ENCODE measurements around the gene STK16.
"Not testable (repeated sequence)": the region's sequence is repeated elsewhere in the genome, so short reads cannot be mapped to it uniquely, and the experiment has no call there.

Gene STK16

DNA sequence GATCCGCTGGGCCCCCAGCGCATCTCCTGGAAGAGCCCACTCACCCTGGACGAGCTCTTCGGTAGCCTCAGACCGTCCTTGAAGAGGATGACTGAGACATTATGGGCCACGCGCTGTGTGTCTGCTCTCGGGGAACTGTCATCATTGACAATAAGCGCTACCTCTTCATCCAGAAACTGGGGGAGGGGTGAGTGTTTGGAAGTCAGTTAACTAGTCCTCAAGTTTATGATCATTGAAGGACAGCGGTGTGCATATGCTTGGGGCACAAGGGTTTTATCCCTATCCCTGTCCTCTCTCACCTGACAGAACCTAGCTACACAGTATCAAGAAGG lies 586 bp downstream of the STK16 start:
- DNase-seq (ENCODE audit: low read depth) = no peak

DNA sequence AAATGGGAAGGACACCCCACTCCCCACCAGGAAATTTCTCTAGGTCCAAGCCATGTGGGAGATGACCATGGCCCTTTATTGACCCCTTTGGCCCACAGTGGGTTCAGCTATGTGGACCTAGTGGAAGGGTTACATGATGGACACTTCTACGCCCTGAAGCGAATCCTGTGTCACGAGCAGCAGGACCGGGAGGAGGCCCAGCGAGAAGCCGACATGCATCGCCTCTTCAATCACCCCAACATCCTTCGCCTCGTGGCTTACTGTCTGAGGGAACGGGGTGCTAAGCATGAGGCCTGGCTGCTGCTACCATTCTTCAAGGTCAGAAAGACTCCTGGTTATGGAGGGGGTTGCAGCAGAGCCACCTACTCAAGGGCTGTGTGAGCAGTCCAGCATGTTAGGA lies 1.3 kb downstream of the STK16 start:
- DNase-seq (ENCODE audit: low read depth) = no peak

DNA sequence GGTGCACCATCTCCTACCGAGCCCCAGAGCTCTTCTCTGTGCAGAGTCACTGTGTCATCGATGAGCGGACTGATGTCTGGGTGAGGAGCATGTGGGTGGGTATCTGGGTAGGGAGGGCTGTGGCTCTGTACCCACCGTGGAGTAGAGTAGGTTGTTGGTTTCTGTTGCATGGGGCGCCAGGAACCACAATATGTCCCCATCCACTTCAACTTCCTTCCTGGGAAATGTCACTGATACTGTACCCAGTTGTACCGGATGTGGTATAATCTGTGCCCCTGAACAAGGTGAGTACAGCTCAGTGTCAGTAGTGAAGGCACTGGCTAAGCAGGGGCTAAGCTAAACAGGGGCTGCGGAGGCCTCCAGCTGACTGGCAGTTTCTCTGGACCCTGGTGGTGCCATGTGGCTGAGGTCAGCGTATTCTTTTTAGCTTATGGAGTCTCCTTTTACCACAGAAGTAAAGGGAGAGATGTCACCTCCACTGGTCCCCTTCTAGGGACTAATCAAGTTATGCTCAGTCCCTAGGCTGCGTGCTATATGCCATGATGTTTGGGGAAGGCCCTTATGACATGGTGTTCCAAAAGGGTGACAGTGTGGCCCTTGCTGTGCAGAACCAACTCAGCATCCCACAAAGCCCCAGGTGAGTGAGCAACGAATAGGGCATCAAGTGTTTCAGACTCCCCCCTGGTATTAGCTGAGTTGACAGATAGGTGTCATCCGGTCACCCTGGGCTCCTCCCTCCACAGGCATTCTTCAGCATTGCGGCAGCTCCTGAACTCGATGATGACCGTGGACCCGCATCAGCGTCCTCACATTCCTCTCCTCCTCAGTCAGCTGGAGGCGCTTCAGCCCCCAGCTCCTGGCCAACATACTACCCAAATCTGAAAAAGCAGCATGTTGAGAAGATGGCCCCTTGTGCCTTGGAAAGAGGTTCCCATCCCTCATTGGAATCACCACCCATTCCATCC lies 2.7 kb downstream of the STK16 start:
- no peak for DNase-seq (ENCODE audit: low read depth)

DNA sequence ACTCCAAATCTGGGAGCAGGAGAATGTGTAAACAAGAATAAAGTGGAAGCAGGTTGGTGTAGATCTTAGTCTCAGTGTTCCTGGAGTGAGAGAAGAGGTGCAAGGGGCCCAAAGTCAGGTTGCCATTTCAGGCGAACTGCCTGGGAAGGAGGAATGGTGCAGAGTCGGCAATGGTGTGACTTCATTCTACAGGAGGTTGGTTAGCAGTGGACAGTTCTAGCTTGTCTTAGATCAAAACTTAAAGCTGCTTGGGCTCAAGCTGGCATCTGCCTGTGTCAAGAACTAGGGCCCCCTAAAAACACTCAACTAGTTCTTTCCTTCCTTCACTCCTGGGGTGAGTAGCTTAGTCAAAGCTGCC lies 3.5 kb downstream of the STK16 start:
- no peak for DNase-seq (ENCODE audit: low read depth)

DNA sequence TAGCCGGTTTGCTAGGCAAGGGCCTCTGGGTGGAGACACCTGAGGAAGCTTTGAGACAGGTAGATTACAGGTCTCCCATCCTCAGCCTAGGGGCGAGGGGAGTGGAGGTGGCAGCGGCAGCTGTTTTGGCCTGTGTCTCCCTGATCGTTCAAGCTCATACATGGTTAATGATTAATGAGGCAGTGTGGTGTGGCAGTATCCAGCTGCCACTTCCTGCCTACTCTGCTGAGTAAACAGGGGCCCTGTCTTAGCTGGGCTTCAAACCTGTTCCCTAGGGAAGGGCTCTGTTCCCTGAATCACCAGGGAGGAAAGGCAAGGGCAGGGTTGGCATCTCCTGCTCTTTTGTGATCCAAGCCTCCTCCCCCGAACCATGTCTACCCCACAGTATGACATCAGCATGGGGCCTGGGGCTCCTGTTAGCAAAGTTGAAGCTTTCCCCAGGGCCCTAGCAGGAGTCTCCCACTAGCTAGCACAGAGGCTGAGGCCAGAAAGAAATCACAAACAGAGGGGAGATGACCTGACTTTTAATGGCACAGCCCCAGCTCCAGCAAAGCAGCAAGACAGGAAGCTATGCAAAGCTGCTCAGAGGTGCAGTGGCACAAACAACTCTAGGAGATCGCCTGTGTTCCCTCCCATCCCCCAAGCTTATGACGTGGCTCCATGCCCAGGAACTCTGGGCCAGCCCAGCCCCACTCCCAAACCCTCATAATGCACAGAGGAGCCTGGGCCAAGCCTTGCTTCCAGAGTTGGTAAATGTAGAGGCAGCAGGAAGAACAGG lies 4.1 kb downstream of the STK16 start:
- no peak for DNase-seq (ENCODE audit: low read depth)

DNA sequence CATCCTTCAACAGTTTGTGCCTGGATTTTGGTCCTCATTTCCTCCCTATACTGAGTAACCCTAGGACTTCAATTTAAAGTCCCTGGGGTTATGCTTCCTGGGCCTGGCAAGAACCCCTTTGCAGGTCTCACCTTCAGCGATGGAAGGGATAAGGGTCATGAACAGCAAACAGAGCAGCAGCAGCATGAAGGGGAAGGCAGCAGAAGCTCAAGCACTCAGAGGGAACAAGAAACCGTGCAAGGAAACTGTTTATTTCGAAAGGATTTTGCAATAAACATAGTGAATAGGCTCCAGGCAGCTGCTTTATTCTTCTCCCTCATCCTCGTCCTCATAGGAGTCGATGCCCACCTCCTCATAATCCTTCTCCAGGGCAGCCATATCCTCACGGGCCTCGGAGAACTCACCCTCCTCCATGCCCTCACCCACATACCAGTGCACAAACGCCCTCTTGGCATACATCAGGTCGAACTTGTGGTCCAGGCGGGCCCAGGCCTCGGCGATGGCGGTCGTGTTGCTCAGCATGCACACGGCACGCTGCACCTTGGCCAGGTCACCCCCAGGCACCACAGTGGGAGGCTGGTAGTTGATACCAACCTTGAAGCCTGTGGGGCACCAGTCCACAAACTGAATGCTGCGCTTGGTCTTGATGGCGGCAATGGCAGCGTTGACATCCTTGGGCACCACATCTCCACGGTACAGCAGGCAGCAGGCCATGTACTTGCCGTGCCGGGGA lies 4.9 kb downstream of the STK16 start:
- no peak for DNase-seq (ENCODE audit: low read depth)

DNA sequence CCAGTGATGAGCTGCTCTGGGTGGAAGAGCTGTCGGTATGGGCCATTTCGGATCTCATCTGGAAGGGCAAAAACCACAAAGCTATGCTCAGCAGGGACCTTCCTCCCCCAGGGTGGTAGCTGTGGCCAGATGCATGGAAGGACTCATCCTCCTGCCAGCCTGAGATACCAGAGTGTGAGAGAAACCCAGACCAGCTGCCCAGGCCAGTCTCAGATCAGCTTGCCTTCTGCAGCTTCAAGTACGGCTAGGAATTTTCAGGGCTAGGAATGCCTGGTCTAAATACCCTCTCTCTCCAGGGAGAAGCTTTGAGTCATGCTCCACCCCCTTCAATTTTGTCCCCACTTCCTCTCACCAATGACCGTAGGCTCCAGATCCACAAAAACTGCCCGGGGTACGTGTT lies 6.4 kb downstream of the STK16 start:
- no peak for DNase-seq (ENCODE audit: low read depth)

DNA sequence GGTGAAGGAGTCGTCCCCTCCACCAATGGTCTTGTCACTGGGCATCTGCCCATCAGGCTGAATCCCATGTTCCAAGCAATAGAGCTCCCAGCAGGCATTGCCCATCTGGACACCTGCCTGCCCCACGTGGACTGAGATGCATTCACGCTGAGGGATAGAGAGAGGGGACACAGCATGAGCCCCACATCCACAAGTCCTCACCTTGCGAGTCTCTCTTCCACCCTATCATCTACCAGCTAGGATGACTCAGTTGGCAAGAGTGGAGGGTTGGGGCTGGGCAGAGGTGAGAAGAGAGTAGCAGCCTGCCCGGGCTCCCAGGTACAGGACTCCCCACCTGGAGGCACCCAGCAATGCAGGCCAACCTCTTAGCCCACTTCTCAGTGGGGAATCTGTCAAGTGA lies 6.8 kb downstream of the STK16 start:
- no peak for DNase-seq (ENCODE audit: low read depth)

DNA sequence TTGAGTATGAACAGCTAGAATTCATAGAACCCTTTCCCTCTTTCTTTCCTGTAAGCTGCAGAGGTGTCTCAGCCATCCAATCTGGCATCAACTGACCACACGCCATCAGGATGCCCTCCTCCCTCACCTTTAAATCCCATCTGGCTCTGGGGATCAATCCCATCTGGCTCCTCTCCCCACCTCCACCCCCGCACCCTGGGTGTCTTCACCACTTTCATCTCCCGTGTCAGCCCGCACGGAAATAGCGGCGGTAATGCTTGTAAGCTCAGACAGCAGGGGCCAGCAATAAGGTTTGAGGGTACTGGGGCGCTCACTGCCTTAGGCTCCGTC lies 7.3 kb downstream of the STK16 start:
- no peak for DNase-seq (ENCODE audit: low read depth)

DNA sequence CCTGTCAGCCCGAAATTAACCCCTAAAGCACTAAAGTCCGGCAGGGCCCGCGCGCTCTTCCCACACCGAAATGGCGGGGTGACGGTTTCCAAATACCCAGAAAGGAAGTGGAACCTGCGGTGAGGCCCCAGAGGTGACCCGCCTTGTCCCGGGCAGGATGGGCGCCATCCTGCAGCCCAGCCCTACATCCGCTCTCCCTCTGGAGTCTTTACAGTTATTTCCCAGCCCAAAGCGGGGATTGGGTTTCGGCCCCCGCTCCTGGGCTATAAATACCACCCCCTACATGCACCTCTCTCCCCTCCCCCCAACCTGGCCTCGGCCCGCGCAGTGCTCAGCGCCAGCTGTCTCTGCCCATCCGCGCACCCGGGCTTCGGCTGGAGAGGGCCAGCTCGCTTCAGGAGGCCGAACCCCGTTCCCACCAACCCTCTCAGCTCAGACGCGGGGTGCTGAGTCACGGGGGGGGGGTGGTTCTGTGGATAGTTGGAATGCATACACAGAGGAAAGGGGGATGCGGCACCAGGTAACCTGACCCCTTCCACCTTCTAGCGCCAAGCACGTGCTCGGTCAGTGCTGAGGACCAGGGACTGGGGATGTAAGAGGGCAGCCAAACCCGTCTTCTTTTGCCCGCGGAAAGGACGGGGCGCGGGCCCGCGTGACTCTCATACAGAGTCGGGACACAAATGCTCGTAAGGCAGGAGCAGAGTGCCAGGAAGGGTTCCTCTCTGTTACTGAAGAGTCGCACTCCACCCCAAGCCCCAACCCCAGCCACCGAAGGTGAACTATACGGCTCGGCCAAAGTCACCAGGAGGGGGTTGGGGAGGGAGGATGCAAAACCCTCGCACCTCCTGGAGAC lies 7.8 kb downstream of the STK16 start, which contains the start of gene TUBA4B:
TSS of gene TUBA4B (plus strand) at position 344 of the 853 bp plus-strand sequence. CDS start at position 509, 165 bp downstream.
- DNase-seq (ENCODE audit: low read depth) = no peak

DNA sequence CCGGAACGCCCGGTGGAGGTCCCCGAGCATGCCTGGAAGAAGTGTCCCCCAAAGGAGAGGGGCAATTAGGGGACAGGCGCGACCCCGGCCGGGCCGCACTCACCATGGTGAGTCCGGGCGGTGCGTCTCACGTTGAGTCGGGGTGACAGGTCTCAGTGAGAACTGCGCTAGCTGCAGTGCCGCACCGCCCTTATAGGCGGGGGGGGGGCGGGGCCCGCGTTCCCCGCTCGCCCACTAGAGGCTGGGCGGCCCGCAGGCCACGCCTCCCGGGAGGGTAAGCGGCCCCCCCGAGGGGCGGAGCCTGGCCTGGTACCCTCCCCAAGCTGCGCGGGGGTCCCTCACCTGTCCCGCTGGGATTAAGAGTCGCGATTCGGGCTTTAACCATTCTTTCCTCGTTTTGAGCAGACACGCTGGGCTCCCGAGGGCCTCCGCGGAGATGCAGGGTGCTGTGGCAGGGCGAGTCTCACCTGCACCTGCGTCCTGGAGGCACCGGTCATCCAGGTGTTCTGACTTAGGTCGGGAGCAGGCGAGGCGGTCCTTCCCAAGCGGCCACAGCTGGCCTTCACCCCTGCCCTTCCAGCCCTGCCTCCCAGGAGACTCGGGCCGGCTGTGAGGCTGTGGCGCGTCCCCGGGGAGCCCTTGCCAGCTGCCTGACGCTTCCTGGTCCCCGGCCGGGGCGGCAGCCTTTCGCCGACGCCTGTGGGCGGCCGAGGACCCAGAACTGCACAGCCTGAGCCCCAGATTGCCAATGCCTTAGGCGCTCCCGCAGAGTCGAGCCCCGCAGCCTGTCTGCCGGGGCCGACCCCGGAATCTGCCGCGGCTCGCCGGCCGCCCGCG lies 8.7 kb downstream of the STK16 start, which contains the start of gene TUBA4A:
TSS of gene TUBA4A (minus strand) at position 166 of the 837 bp plus-strand sequence. CDS start at position 106, 60 bp downstream.
- no peak for DNase-seq (ENCODE audit: low read depth)

DNA sequence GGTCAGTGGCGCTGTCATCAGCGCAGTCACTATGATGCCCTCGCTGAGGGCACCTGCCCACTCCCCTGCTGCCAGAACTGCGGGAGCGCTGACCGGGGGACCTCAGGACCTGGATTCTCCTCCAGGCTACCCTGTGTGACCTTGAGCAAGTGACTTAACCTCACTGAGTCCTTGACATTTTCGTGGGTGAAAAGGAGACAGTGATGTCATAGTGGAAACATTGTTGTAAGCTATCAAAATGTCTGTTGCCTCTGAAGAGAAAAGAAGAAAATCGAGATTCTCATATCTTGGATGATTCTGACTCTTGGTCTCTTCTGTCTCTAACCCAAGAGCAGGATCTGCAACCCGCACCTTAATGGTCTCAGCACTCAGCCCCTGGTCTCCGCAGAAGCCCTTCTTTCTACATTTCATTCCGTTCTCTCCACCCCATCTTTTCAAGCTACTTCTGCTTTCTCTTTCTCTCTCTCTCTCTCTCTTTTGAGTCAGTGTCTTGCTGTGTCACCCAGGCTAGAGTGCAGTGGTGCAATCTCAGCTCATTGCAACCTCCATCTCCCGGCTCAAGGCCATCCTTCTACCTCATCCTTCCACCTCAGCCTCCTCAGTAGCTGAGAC lies 9.4 kb downstream of the STK16 start:
- DNase-seq (ENCODE audit: low read depth) = no peak

DNA sequence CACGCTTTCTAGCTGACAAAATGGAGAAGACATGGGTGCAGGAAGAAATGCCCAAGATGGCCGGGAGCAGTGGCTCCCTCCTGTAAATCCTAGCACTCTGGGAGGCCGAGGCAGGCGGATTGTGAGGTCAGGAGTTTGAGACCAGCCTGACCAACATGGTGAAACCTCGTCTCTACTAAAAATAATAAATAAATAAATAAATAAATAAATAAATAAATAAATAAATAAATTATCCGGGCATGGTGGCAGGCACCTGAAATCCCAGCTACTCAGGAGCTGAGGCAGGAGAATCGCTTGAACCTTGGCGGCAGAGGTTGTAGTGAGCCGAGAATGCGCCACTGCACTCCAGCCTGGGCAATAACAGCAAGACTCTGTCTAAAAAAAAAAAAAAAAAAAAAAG lies 13.7 kb downstream of the STK16 start:
- DNase-seq (ENCODE audit: low read depth) = not testable (repeated sequence)

DNA sequence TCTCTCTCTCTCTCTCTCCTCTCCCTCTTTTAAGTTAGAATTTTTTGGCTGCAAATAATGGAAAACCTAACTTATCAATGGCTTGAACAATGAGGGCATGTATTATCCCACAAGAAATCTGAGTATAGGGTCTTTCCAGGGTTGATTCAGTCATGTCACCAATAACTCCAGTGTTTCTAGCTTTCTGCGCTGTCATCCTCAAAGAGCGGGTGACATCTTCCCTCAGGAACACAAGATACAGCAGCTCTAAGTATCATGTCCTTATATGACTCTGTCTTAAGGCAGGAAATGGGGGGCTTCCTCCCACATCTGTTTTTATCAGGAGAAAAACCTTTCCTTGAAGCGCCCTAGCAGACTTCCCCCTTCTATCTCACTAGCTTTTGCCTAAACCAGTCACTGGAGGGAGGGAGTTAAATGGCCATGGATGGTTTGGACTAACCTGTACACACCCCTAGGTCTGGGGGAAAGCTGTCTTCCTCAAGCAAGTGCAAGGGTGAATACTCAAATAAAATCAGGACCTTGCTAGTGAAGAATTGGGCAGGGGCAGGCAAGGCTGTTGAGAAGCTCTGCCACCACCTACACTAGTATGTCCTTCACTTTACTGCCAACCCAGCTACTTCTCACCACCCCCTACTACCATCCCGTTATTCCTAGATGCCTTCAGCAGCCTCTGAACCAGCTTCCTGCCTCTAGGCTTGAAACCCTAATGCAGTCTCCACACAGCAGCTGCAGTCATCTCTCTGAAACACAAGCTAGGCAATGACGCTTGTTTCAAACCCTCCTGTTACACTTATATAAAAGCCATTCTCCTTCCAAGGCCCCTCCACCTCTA lies 16.0 kb downstream of the STK16 start:
- no peak for DNase-seq (ENCODE audit: low read depth)

DNA sequence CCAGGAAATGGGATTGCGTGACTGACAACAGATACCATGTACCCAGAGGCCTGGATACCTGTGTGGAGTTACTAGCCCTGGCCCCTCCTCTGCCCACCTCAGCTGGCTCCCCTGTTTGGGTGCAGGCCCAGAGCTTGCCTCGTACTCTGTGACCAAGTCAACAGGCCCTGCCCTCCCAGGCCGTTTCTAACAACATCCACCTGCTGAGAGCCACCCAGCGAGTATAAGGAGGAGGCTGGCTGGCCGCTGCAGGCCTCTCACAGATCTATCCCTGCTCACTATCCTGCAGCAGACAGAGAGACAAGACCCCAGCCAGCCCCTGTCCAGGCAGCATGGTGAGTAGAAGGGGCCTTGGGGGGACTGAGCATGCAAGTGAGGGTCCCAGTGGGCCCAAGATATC lies 21.0 kb downstream of the STK16 start:
- no peak for DNase-seq (ENCODE audit: low read depth)

DNA sequence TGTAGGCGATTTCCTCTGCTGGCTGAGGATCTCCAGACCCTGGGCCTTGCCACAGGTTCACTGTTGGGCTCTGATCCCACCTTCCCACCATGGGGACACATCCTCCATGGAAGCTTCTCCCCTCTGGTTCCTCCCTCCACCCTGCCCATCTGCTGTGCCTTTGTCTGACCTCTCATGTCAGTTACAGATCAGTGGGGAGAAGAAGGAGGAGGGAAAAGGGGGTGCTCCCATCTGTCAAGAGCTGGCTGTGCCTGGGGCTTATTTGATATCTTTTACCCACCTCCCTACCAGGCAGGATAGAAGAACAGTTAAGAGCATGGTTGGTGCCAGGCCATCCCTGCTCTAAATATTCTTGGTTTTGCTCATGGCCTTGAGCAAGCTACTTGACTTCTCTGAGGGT lies 21.6 kb downstream of the STK16 start:
- DNase-seq (ENCODE audit: low read depth) = no peak

DNA sequence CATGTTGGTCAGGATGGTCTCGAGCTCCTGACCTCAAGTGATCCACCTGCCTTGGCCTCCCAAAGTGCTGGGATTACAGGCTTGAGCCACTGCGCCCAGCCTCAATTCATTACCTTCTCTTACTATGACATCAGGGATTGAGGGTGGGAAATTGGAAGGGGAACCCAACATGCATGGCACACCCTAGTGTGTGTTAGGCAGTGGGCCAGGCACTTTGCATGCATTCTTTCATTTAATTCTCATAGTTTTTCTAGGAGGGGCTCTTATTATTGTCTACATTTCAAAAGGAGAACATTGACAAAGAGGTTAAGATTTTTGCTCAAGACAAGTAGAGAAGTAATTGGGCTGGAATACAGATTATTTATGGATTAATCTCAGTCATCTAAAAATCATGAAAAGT lies 23.0 kb downstream of the STK16 start:
- no peak for DNase-seq (ENCODE audit: low read depth)

DNA sequence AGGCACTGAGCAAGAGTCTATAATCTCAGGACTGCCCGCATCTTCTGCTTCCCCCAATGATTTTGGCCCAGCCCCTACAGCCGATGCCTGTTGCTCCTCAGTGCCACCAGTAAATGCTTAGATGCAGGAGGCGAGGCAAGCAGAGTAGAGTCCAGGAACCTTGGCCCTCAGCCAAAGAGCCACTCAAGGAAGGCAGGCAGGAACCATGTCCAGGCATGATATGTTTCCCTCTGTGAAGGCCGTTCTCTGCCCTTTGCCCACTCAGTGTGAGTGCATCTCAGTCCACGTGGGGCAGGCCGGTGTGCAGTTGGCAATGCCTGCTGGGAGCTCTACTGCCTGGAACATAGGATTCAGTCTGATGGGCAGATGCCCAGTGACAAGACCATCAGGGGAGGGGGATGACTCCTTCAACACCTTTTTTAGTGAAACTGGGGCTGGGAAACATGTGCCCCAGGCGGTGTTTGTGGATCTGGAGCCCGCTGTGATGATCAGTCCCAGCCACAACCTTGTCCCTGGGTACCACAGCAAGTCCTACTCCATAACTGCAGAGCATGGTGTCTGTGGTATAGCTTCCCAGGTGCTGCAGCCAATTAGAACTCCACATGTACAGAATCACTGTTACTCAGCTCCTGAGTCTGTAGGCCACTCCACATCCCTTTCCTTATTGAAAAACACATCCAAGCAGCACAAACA lies 24.2 kb downstream of the STK16 start:
- DNase-seq (ENCODE audit: low read depth) = no peak

DNA sequence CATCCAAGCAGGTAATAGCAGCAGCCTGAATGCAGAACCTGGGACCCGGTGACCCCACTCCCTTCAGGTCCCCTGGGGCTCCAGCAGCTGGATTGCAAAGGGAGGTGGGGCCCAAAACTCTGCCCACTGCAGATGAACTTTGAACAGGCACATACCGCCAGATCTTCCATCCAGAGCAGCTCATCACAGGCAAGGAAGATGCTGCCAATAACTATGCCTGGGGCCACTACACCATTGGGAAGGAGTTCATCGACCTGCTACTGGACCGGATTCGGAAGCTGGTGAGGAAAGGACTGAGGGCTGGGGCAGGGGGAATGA lies 24.7 kb downstream of the STK16 start:
- no peak for DNase-seq (ENCODE audit: low read depth)

All from CMK (cell line).